ENCODE results near the gene ADGRA3.
"Not testable (repeated sequence)": the region's sequence is repeated elsewhere in the genome, so short reads cannot be mapped to it uniquely, and the experiment has no call there.

DNA sequence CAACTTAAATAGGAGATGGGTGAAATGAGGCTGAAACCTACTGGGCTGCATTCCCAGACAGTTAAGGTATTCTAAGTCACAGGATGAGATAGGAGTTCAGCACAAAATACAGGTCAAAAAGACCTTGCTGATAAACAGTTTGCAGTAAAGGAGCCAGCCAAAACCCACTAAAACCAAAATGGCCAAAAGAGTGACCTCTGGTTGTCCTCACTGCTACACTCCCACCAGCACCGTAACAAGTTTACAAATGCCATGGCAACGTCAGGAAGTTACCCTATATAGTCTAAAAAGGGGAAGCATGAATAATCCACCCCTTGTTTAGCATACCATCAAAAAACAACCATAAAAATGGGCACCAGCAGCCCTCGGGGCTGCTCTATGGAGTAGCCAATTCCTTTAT, 133.7 kb downstream of the ADGRA3 start:
- TF ChIP-seq CTCF, POLR2A (IDR thresholded peaks at IDR 0.05): not testable (repeated sequence)

Measured in thyroid gland (tissue), 4 donors.